Hindlimb muscle (tissue), 1 donor: ENCODE data around the gene TPCN1. TPM values are rescaled to one million over a fixed set of nuclear protein-coding genes. Genes with fewer than 3 reads are reported as not detected.
"Not testable (repeated sequence)": the region's sequence is repeated elsewhere in the genome, so short reads cannot be mapped to it uniquely, and the experiment has no call there.

Experiments
- DNase-seq: peaks from one replicate; pipeline ENCODE4 v3.0.0-alpha.2; 2013
- polyA plus RNA-seq: library from polyadenylated mRNA; unstranded; fragments of 120-200 nt; gene quantifications from one replicate; pipeline ENCODE4 v1.2.1, GENCODE V29; 2013; ENCODE audit not compliant: insufficient read length

TPCN1 gene
- polyA plus RNA-seq, 1 donor = 48.2 TPM

GRCh38 chr12:113196990-113197389 lies 24.3 kb upstream of the TPCN1 start:
- peak; percentile 76 for DNase-seq

- no peak for DNase-seq
Observed at GRCh38 chr12:113197518-113198077, 23.7 kb upstream of the TPCN1 start.

GRCh38 chr12:113198296-113198695 lies 23.0 kb upstream of the TPCN1 start:
- DNase-seq = no peak

DNA sequence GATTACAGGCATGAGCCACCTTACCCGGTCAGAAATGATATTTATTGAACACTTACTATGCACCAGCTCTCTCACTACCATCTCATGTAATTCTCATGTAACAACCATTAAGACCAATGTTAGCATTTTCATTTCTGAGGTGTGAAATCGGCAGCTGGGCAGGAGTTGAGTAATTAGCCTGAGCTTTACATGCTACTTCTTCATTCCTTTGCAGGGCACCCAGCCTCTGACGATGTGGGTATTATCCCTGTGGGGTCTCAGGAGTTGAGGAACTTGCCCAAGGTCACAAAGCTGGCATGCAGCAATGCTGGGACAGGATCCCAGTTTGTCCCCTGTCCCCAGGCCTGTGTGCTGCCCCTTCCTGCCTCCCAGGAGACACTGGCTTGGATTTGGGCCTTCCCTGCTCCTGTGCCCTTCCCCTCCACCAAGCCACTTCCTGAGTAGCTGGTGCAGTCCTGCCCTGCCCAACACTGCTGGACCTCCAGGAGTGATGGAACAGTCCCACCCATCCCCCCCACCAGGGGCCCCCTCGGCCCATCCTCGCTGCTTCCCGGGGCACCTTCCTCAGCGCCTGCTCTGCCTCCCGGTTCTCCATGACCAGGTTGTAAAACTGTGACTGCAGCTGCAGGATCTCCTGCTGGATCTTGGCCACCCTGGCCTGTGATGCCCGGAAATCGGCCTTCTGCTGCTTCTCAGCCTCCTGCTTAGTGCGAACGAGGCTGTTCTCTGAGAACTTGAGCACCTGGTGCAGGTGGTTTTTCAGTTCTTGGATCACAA lies 21.1 kb upstream of the TPCN1 start:
- no peak for DNase-seq

DNA sequence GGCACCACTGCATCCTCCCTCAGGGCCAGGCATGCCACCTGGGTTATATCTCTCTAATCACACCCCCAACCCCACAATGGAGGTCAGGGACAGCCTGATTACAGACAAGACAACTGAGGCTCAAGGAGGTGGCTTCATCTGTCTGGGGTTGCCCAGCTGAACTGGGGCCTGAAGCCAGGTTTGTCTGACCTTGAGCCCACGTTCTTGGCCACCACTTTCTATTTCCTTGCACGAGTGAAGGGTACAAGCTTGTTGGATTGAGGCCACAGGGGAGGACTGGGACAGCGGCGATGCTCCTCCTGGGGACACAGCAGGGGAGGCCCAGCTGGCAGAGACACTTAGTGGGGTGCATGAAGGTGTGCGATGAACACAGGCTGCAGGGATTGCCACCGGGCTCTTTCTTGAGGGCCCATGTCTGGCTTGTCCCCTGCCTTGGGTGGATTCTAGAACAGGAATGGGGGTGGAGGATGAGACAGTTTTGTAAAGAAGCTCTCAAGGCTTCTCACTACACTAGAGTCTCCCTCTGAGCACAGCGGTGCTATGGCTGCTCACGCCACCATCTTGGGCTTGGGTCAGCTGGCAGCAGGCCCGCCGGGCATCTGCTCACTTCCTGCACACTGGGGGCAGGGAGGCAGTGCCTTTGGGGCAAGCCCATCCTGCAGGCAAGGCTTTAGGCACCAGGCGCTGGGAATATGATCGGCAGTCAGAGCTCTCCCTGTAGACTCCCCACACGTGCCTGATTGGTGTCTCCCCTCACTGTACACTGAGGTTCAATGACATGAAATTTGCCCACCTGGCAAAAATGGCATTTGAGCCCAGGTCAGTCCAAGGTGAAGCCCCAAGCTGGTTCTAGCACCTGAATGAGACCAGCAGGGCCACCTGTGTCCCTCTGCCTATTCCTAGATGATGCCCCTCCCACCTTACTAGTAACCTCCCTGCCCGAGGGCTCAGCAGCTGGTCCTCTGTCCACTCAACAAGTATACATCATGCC lies 19.8 kb upstream of the TPCN1 start:
- DNase-seq = no peak

- DNase-seq = no peak
Observed at GRCh38 chr12:113202300-113203075, 18.8 kb upstream of the TPCN1 start.

DNA sequence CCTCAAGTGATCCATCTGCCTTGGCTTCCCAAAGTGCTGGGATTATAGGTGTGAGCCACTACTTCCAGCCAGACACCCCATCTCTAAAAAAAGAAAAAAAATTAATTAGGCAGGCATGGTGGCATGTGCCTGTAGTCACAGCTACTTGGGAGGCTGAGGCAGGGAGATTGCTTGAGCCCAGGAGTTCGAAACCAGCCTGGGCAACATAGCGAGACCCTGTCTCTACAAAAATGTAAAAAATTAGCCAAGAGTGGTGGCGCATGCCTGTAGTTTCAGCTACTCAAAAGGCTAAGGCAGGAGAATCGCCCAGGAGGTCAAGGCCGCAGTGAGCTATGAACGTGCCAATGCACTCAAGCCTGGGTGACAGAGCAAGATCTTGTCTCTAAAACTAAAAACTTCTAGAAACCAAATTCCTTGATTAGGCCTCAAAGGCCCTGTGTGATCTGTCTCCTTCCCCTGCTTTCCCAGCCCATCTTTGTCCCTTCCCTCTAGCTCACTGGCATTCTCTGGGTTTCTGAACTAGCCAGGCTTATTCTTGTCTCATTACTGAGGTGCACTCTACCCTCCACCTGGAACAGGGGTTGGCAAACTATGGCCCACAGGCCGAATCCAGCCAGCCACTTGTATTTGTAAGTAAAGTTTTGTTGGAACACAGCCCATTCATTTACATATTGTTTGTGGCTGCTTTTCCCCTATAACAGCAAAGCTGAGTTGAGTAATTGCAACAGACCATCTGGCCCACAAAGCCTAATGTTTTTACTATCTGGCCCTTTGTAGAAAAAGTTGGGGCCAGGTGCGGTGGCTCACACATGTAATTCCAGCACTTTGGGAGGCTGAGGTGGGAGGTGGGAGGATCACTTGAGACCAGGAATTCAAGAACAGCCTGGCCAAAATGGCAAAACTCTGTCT lies 17.2 kb upstream of the TPCN1 start:
- no peak for DNase-seq

DNA sequence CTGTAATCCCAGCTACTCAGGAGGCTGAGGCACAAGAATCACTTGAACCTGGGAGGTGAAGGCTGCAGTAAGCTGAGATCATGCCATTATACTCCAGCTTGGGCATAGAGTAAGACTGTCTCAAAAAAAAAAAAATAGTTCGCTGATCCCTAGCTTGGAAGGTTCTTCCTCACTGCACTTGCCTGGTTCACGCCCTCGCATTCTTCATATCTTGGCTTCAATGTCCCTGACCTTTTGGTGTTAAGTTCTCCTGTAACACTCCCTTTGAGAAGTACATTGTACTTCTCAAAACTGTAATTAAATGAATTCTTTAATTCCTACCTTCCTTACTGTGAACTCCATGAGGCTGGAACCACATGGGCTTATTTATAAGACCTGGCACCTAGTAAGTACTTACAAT lies 16.5 kb upstream of the TPCN1 start:
- DNase-seq = no peak

DNA sequence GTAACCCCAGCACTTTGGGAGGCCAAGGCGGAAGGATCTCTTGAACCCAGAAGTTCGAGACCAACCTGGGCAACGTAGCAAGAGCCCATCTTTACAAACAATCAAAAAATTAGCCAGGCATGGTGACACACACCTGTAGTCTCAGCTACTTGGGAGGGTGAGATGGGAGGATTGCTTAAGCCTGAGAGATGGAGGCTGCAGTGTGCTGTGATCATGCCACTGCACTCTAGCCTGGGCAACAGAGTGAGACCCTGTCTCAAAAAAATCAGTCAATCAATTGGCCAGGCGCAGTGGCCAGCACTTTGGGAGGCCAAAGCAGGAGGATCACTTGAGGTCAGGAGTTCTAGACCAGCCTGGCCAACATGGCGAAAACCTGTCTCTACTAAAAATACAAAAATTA lies 14.5 kb upstream of the TPCN1 start:
- DNase-seq = not testable (repeated sequence)

DNA sequence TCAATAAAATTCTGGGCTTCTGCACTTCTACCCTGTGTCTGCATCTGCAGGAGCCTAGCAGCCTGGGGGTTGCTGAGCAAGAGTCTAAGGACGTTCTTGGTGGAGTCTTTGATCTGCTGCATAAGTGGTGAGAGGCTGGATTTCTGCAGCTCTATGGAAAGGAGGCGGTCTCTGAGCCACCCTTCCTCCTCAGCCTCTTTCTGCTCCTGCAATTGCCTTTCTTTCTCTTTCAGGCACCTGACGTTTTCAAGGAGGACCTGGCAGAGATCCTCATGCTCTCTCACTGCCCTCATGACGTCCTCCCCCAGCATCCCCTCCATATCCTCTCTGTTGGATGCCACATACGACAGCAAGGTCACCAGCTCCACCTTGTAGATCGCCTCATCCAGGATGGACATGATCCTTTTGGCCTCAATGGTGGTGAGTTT lies 13.6 kb upstream of the TPCN1 start:
- DNase-seq = no peak

DNA sequence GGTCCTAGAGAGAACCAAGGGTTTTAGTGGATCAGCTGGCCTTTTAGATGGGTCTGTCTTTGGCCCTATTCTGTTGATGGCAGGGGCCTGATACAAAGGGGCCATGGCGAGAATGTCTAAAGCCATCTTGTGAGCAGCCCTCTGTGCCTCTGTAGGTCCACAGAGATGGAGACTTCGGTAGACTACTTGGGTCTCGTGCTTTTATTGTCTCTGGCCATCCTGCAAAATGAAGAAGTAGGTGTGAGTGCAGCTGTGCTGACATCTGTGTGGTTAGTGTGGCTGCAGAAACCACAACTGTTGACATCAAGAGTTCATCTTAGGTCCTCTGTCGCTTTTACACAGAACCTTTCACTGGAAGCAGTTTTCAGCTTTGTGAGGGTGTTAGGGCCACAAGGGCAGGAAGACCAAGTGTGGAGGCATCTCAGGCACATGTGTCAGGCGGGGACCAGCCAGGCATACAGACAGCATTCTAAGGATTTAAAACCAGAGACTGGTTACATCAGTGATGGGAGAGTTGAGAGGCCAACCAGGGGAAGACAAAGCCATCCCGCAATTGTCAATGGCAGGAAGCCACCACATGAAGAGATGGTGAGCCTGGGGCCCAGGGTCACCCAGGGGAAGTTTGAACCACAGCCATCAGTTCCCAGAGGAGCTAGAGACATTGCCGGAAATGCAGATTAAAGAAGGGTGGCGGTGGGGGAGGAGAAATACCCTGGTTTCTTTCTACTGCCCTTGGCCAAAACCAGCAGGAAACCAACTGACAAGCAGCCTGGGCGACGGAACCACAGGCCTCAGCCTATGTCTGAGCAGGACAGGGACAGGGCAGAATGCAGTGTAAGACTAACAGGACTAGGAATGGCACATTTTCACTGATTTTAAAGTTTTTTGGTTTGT lies 13.0 kb upstream of the TPCN1 start:
- DNase-seq = peak; percentile 42

DNA sequence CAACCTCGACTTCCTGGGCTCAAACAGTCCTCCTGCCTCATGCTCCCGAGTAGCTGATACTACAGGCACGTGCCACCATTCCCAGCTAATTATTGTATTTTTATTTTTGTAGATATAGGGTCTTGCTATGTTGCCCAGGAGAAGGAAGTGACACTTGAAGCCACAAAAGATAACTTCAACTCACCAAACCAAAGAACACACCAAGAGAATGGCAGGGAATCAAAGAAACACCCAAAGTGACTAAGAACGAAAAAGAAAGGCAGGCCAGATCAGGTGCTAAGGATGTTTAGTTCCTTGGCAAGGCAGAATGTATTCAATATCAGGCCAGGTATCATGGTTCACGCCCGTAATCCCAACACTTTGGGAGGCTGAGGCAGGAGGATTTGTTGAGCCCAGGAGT lies 10.1 kb upstream of the TPCN1 start:
- DNase-seq = no peak

- peak; percentile 41 for DNase-seq
Observed at GRCh38 chr12:113214895-113215400, 6.3 kb upstream of the TPCN1 start.

- DNase-seq = no peak
Observed at GRCh38 chr12:113216027-113216426, 5.2 kb upstream of the TPCN1 start.

GRCh38 chr12:113220593-113221180 lies 577 bp upstream of the TPCN1 start:
- no peak for DNase-seq

DNA sequence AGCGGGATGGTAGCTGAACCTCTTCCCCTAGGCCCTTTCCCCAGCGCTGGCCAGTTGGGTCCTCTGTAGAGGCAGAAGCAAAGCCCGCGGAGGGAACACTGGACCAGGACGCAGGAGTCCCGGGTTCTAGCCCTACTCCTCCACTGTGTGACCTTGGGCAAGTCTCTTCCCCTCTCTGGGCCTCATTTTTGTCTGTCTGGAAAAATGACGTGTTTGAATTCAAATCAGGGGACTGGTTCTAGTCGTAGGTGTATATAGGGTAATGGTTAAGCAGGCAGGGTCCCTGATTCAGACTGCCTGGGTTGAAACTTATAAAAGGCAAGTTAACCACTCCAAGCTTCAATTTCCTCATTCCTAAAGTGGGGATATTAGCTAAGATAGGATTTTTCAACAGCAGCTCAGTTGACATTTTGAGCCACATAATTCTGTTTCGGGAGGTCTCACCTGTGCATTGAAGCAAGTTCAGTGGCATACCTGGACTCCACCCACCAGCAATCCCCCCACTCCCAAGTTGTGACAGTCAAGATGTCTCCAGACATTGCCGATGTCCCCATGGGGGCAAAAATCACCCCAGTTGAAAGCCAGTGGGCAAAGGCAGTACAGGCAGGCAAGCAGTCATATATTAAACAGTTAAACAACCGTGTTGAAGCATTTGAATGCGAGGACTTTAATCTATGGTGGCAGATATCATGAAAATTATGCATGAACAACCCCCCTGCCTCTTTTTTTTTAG lies 899 bp downstream of the TPCN1 start:
- no peak for DNase-seq

GRCh38 chr12:113222730-113223531 lies 1.7 kb downstream of the TPCN1 start:
- peak; percentile 68 for DNase-seq

DNA sequence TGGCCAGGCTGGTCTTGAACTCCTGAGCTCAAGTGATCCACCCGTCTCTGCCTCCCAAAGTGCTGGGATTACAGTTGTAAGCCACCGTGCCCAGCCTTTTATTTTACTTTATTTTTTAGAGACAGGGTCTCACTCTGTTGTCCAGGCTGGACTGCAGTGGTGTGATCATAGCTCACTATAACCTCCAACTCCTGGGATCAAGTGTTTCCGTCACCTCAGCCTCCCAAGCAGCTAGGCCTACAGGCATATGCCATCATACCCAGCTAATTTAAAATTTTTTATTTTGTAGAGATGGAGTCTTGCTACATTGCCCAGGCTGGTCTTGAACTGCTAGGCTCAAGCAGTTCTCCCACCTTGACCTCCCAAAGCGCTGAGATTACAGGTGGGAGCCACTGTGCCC lies 3.7 kb downstream of the TPCN1 start:
- DNase-seq = no peak
